DND-41 (cell line): Measurements from ENCODE around the gene MCRIP1.
A peak's percentile ranks its signal among the peaks of the same experiment; 100 is the strongest.

ENCODE experiments used
- ATAC-seq: fragments of 200-7000 bp; cut with Tn5 transposase; 3 replicates; pipeline ENCODE4 v1.9.1; 2021; ENCODE audit warnings: low read depth; ENCODE audit not compliant: insufficient read depth
- DNase-seq: peaks from one replicate; pipeline ENCODE4 v3.0.0-alpha.2; 2020
- H2AFZ ChIP-seq: 2 replicates; pipeline ENCODE4 v1.6.0; 2012; ENCODE audit warnings: low read depth, low read length
- H3K27ac ChIP-seq: 2 replicates; pipeline ENCODE4 v1.5.1; 2012; ENCODE audit warnings: low read length, inconsistent platforms
- H3K27me3 ChIP-seq: fragments of 200-600 bp; sonication (generic); 2 replicates; pipeline ENCODE4 v1.6.0; 2012; ENCODE audit warnings: low read length, mild to moderate bottlenecking, inconsistent platforms; ENCODE audit not compliant: insufficient read depth, poor library complexity
- H3K36me3 ChIP-seq: 2 replicates; pipeline ENCODE4 v1.5.1; 2012; ENCODE audit warnings: low read length, inconsistent platforms; ENCODE audit not compliant: insufficient read depth
- H3K4me1 ChIP-seq: 2 replicates; pipeline ENCODE4 v1.5.1; 2012; ENCODE audit warnings: mild to moderate bottlenecking, low read length; ENCODE audit not compliant: insufficient read depth
- H3K4me2 ChIP-seq: 2 replicates; pipeline ENCODE4 v1.6.0; 2012; ENCODE audit warnings: mild to moderate bottlenecking, moderate library complexity, low read length, inconsistent platforms; ENCODE audit not compliant: insufficient read depth
- H3K4me3 ChIP-seq, 2 experiments: fragments of 200-600 bp in 1 of 2; shearing (Covaris generic) in 1 of 2; 2 replicates each; pipeline ENCODE4 v1.5.1; 2012 to 2016; ENCODE audit warnings: inconsistent platforms in 2 of 2, low read length in 2 of 2, mild to moderate bottlenecking in 2 of 2, low read depth in 1 of 2, moderate library complexity in 1 of 2
- H3K79me2 ChIP-seq: 2 replicates; pipeline ENCODE4 v1.6.0; 2012; ENCODE audit warnings: low read length, inconsistent platforms; ENCODE audit not compliant: insufficient read depth
- H3K9ac ChIP-seq: 2 replicates; pipeline ENCODE4 v1.6.0; 2012; ENCODE audit warnings: low read depth, mild to moderate bottlenecking, inconsistent platforms, low read length, moderate library complexity
- H3K9me3 ChIP-seq: 2 replicates; pipeline ENCODE4 v1.5.1; 2012; ENCODE audit warnings: low read length, moderate library complexity, mild to moderate bottlenecking, inconsistent platforms; ENCODE audit not compliant: insufficient read depth, severe bottlenecking
- H4K20me1 ChIP-seq: 2 replicates; pipeline ENCODE4 v1.6.0; 2012; ENCODE audit warnings: low read length; ENCODE audit not compliant: insufficient read depth
- CTCF ChIP-seq: IDR thresholded peaks from 2 replicates; pipeline ENCODE4 v1.5.1; 2012; ENCODE audit warnings: borderline replicate concordance, low read length, moderate library complexity, mild to moderate bottlenecking; ENCODE audit not compliant: poor library complexity, severe bottlenecking; ENCODE audit errors: extremely low read depth
- EZH2 ChIP-seq: IDR thresholded peaks from 3 replicates; pipeline ENCODE4 v1.6.1; 2012; ENCODE audit warnings: borderline replicate concordance, low read depth, mild to moderate bottlenecking, moderate library complexity, low read length, inconsistent platforms; ENCODE audit not compliant: severe bottlenecking

MCRIP1 gene

GRCh38 chr17:81844327-81844851, 11.3 kb upstream of the MCRIP1 start:
- no peak for DNase-seq
- Histone ChIP-seq H2AFZ (no peak overlapping the region), H3K27ac (no peak overlapping the region), H3K79me2 (0 out of 2 replicates have a peak, but pooled peaks cover 2% of the 10 kb centered on the region), H3K36me3 (peaks cover 66% of the 10 kb centered on the region), H3K4me1 (no peaks in the 10 kb centered on the region), H3K4me2 (no peak overlapping the region), H3K9me3 (no peaks in the 10 kb centered on the region), H3K9ac (no peak overlapping the region), H3K27me3 (no peaks in the 10 kb centered on the region), H4K20me1 (peaks cover 30% of the 10 kb centered on the region), H3K4me3 (no peak overlapping the region)
- TF ChIP-seq CTCF (no peak), EZH2 (no peak)
- ATAC-seq: no peak

- Histone ChIP-seq H3K79me2 (0 out of 2 replicates have a peak, but pooled peaks cover 2% of the 10 kb centered on the region), H3K4me2 (no peak overlapping the region), H3K27me3 (no peaks in the 10 kb centered on the region), H3K4me1 (no peaks in the 10 kb centered on the region), H3K9me3 (no peaks in the 10 kb centered on the region), H3K9ac (no peak overlapping the region), H3K4me3 (no peak overlapping the region), H4K20me1 (peaks cover 30% of the 10 kb centered on the region), H3K27ac (no peak overlapping the region), H2AFZ (no peak overlapping the region), H3K36me3 (peaks cover 60% of the 10 kb centered on the region)
- TF ChIP-seq EZH2 (no peak), CTCF (no peak)
- ATAC-seq: no peak
- DNase-seq: no peak
Measured at GRCh38 chr17:81843713-81844326, 10.7 kb upstream of the MCRIP1 start.

DNA sequence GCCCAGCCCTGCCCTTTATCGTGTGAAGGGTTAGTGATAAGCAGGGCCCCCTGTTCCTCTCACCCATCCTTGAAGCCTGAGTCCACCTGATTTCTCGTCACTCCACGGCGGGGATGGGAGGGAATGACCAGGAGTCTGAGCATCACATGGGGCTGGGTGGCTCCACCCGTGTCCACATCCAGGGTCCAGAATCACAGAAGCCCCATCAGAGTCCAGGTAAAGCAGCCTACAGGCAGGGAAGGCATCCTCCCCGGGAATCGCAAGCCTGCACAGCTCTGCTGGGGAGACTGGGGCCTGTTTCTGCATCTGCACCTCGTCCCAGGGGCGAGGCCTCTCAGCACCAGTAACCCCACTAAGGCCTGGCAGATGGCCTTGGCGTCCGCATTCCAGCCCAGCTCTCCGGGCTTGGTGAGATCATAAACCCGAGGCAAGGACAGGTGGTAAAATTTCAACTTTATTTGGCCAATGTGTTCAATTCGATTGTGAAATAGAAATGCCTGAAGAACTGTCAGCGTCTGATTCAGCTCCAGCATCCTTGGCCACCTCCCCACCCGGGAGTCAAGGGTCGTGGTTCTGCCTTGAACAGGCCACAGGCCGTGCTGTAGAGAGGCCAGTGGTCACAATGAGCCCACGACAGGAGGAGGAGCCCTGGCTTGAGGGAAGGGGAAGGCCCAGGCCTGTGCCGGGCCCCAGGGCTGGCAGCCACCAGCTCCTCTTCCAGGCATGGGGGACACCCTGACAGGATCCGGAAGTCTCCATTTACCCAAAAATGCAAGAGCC, 9.8 kb upstream of the MCRIP1 start:
- H3K4me2 ChIP-seq: no peak overlapping the region
- peaks cover 30% of the 10 kb centered on the region for H4K20me1 ChIP-seq
- TF ChIP-seq CTCF: no peak
- TF ChIP-seq EZH2: no peak
- ATAC-seq (peak; percentile 13; the same call in 1 of the 3 replicates), DNase-seq (no peak)
- H3K27me3 ChIP-seq: no peaks in the 10 kb centered on the region
- H3K36me3 ChIP-seq: peaks cover 55% of the 10 kb centered on the region
- H3K9ac ChIP-seq: no peak overlapping the region
- no peaks in the 10 kb centered on the region for H3K4me1 ChIP-seq
- no peak overlapping the region for H2AFZ ChIP-seq
- no peaks in the 10 kb centered on the region for H3K79me2 ChIP-seq
- H3K9me3 ChIP-seq: no peaks in the 10 kb centered on the region
- no peak overlapping the region for H3K27ac ChIP-seq
- no peak overlapping the region for H3K4me3 ChIP-seq
